Activated T-cell treated with anti-CD3 and anti-CD28 coated beads, Interleukin-2, amount 50 U/mL, for 48 hours (primary cell): Measurements from ENCODE around the gene MTOR.
"Not testable (repeated sequence)": the region's sequence is repeated elsewhere in the genome, so short reads cannot be mapped to it uniquely, and the experiment has no call there.

Experiments used
- DNase-seq, 2 experiments: peaks; one replicate each; pipeline ENCODE4 v3.0.0-alpha.2; 2020

The MTOR gene

GRCh38 chr1:11100149-11100493 is 162.2 kb downstream of the MTOR start:
- no peak for DNase-seq

- peak; percentile 98 to 99 for DNase-seq
Measured at GRCh38 chr1:11099310-11100148, 162.8 kb downstream of the MTOR start, which contains the start of gene EXOSC10. Gene EXOSC10 (minus strand): TSS chr1:11099869. CDS start chr1:11099831, 38 bp downstream.

- DNase-seq = no peak
Measured at GRCh38 chr1:11098931-11099309, 163.4 kb downstream of the MTOR start.

- not testable (repeated sequence) for DNase-seq
Measured at GRCh38 chr1:11083784-11084183, 178.6 kb downstream of the MTOR start.

GRCh38 chr1:11080931-11081330 is 181.4 kb downstream of the MTOR start:
- no peak for DNase-seq

- DNase-seq = no peak
Measured at GRCh38 chr1:11078631-11079030, 183.7 kb downstream of the MTOR start.

GRCh38 chr1:11073398-11073797 is 189.0 kb downstream of the MTOR start:
- peak in 1 of 2 experiments; percentile 30 for DNase-seq

GRCh38 chr1:11072216-11072917 is 190.0 kb downstream of the MTOR start:
- no peak for DNase-seq

GRCh38 chr1:11071463-11072215 is 190.7 kb downstream of the MTOR start:
- no peak for DNase-seq

GRCh38 chr1:11070876-11071275 is 191.5 kb downstream of the MTOR start:
- DNase-seq = no peak

- no peak for DNase-seq
Measured at GRCh38 chr1:11068600-11069473, 193.5 kb downstream of the MTOR start.

- DNase-seq = no peak
Measured at GRCh38 chr1:11067716-11068599, 194.4 kb downstream of the MTOR start.

- DNase-seq = no peak
Measured at GRCh38 chr1:11065796-11066195, 196.6 kb downstream of the MTOR start.

- no peak for DNase-seq
Measured at GRCh38 chr1:11064942-11065341, 197.4 kb downstream of the MTOR start.

- peak in 1 of 2 experiments; percentile 21 for DNase-seq
Measured at GRCh38 chr1:11063937-11064537, 198.3 kb downstream of the MTOR start.

GRCh38 chr1:11062965-11063401 is 199.4 kb downstream of the MTOR start:
- peak; percentile 58 to 65 for DNase-seq

GRCh38 chr1:11061652-11062365 is 200.5 kb downstream of the MTOR start:
- peak in 1 of 2 experiments; percentile 19 for DNase-seq

GRCh38 chr1:11059968-11060830 is 202.2 kb downstream of the MTOR start, which contains the start of gene SRM:
Gene SRM (minus strand): TSS chr1:11060018. CDS start chr1:11059943, 75 bp downstream.
- DNase-seq = peak; percentile 91 to 95
